Heart right ventricle (tissue), 16 donors: ENCODE data around the gene PTRHD1. TPM values are rescaled to one million over a fixed set of nuclear protein-coding genes. Genes with fewer than 3 reads are reported as not detected.

ENCODE experiments used
- ATAC-seq, 8 donors: fragments of 200-7000 bp; cut with Tn5 transposase; one replicate each; pipeline ENCODE4 v1.9.1; 2020; ENCODE audit warnings: mild to moderate bottlenecking in 8 of 8, moderate library complexity in 8 of 8, moderate number of reproducible peaks in 1 of 8
- DNase-seq, 2 donors: peaks; one replicate each; pipeline ENCODE4 v3.0.0-alpha.2; 2020
- H3K27ac ChIP-seq, 10 donors: fragments of 200-600 bp; sonication (generic) in 2 of 10; one replicate each; pipeline versions ENCODE4 v1.5.0 to v1.8.0; 2020 to 2022; ENCODE audit warnings: mild to moderate bottlenecking in 3 of 10
- H3K27me3 ChIP-seq, 7 donors: fragments of 200-600 bp; one replicate each; pipeline ENCODE4 v1.8.0; 2021 to 2022; ENCODE audit warnings: mild to moderate bottlenecking in 2 of 7
- H3K36me3 ChIP-seq, 9 donors: fragments of 200-600 bp; sonication (generic) in 1 of 9; one replicate each; pipeline versions ENCODE4 v1.5.0 to v1.8.0; 2020 to 2022; ENCODE audit warnings: mild to moderate bottlenecking in 2 of 9
- H3K4me1 ChIP-seq, 9 donors: fragments of 200-600 bp; sonication (generic) in 1 of 9; one replicate each; pipeline versions ENCODE4 v1.5.0 to v1.8.0; 2020 to 2022; ENCODE audit warnings: mild to moderate bottlenecking in 4 of 9
- H3K4me3 ChIP-seq, 10 donors: fragments of 200-600 bp; sonication (generic) in 2 of 10; one replicate each; pipeline versions ENCODE4 v1.5.0 to v1.8.0; 2020 to 2022; ENCODE audit warnings: mild to moderate bottlenecking in 7 of 10, moderate library complexity in 2 of 10
- H3K9me3 ChIP-seq, 11 donors: fragments of 200-600 bp in 10 of 11; sonication (generic) in 2 of 11; one replicate each; pipeline versions ENCODE4 v1.5.0 to v1.8.0; 2013 to 2022; ENCODE audit warnings: mild to moderate bottlenecking in 2 of 11, control low read depth in 1 of 11, moderate library complexity in 1 of 11
- CTCF ChIP-seq, 9 donors: fragments of 200-600 bp; sonication (generic) in 2 of 9; IDR thresholded peaks; one replicate each; pipeline versions ENCODE4 v1.5.0 to v1.8.0; 2021 to 2022; ENCODE audit warnings: antibody characterized with exemption in 9 of 9, mild to moderate bottlenecking in 5 of 9, moderate library complexity in 1 of 9
- whole genome bisulfite sequencing, 2 donors: extraction: QIAGEN DNeasy Blood & Tissue Kit; methylation state at CpG; one replicate each; pipeline ENCODE4 v1.1.7; 2013; ENCODE audit warnings: inconsistent platforms in 1 of 2; 5-methylcytosine and 5-hydroxymethylcytosine counted together
- intact Hi-C, 10 donors: fragments of 100-400 bp; cut with DNase I; formaldehyde crosslinking; loops; one replicate each; pipeline versions ENCODE4 v1.11.1 to v1.14.2; 2022
- polyA plus RNA-seq, 2 donors: library from polyadenylated mRNA; stranded (reverse); fragments of 200-250 nt; gene quantifications; one replicate each; pipeline ENCODE4 v1.2.3, GENCODE V29; 2013
- total RNA-seq, 10 donors: library from RNA; stranded (reverse); fragmentation: NEBNext Ultra II Directional in 3 of 10; extraction: Animal tissue kit (Norgen Biotek cat#: 25700) in 3 of 10; gene quantifications; one replicate each; pipeline versions ENCODE4 v1.2.1 to v1.2.4, GENCODE V29; 2021 to 2023
- donor health status: Arrhythmogenic right ventricular cardiomyopathy.
- donor health status: ischemic (EF 13 %, LVEDD 7.1; RV severe dilation, severe dysfunction).
- donor health status: healthy with polysubstance abuse.
- donor health status: DM: no; HTN: yes; CAD: no.
- donor health status: DM: no; HTN: no; CAD: no.
- donor health status: ischemic (EF 25% LVEDD 6.9; RV normal size, moderate dysfunction).
- donor health status: ischemic (EF 25% LVEDD 5.7; RV mildly dilated, moderate dysfunction).
- donor health status: healthy.
- donor health status: DM: yes; HTN: yes; CAD: no.
- donor health status: Ischemic cardiomyopathy.
- donor health status: ischemic (EF 35%, LVEDD 5.7; RV mildly dilated, moderate dysfunction).
- donor health status: nonischemic (EF 11% LVEDD 7.7; RV severe dilation, severe dysfunction).
- donor health status: DM: yes; HTN: yes; CAD: no.
- donor health status: PGD.
- donor health status: ischemic (EF 29% LVEDD 5.4; RV normal size, mild dysfunction).
- donor health status: nonischemic (EF 23%, LVEDD 6.1; RV moderate dilation, normal function).

The PTRHD1 gene
- total and polyA plus RNA-seq, 12 donors, result 19.6 to 38.8 (median 31.4) TPM

GRCh38 chr2:24833821-24834732 is 40.9 kb upstream of the PTRHD1 start:
- Histone ChIP-seq H3K36me3 (peaks cover 0 to 63% (median 0%) of the 10 kb centered on the region in 9 donors), H3K27me3 (no peaks in the 10 kb centered on the region), H3K4me3 (no peak overlapping the region), H3K27ac (no peak overlapping the region), H3K4me1 (peaks cover 0 to 5% (median 0%) of the 10 kb centered on the region in 9 donors), H3K9me3 (no peaks in the 10 kb centered on the region)
- intact Hi-C loops, result no loop called here
- no peak for TF ChIP-seq CTCF (IDR thresholded peaks at IDR 0.05)
- 92 to 93% methylated on average over 32 of the region's 32 CpGs for WGBS, 2 donors
- DNase-seq, result no peak
- ATAC-seq, result no peak

- TF ChIP-seq CTCF (IDR thresholded peaks at IDR 0.05), result no peak
- peaks cover 0 to 7% (median under 1%) of the 10 kb centered on the region in 9 donors for H3K4me1 ChIP-seq
- H3K27ac ChIP-seq, result no peak overlapping the region
- no peak overlapping the region for H3K4me3 ChIP-seq
- H3K36me3 ChIP-seq, result peaks cover 0 to 58% (median 0%) of the 10 kb centered on the region in 9 donors
- DNase-seq (no peak), ATAC-seq (no peak)
- no peaks in the 10 kb centered on the region for H3K27me3 ChIP-seq
- WGBS, 2 donors, result 89% methylated on average over 22 of the region's 22 CpGs
- intact Hi-C loops, result no loop called here
- no peaks in the 10 kb centered on the region for H3K9me3 ChIP-seq
These were observed 39.9 kb upstream of the PTRHD1 start for GRCh38 chr2:24832931-24833701.

- Histone ChIP-seq H3K27me3 (no peaks in the 10 kb centered on the region), H3K4me1 (peaks cover 0 to 13% (median 5%) of the 10 kb centered on the region in 9 donors), H3K9me3 (no peaks in the 10 kb centered on the region), H3K4me3 (no peak overlapping the region), H3K36me3 (peaks cover 0 to 56% (median 0%) of the 10 kb centered on the region in 9 donors), H3K27ac (no peak overlapping the region)
- 76 to 81% methylated on average over 9 of the region's 9 CpGs for WGBS, 2 donors
- DNase-seq, result no peak
- TF ChIP-seq CTCF (IDR thresholded peaks at IDR 0.05), result no peak
- intact Hi-C loops, result no loop called here
- no peak for ATAC-seq
These were observed 39.3 kb upstream of the PTRHD1 start for GRCh38 chr2:24832521-24832920.

- DNase-seq (peak in 1 of 2 donors; percentile 54), ATAC-seq (peak in 7 of 8 donors; percentile 19 to 78 (median 55))
- WGBS, 2 donors, result 47 to 55% methylated on average over 11 to 14 of the region's 14 CpGs
- TF ChIP-seq CTCF (IDR thresholded peaks at IDR 0.05), result no peak
- intact Hi-C loops, result no loop called here
- Histone ChIP-seq H3K9me3 (no peaks in the 10 kb centered on the region), H3K27ac (no peak overlapping the region), H3K36me3 (peaks cover 0 to 53% (median 0%) of the 10 kb centered on the region in 9 donors), H3K4me3 (no peak overlapping the region), H3K4me1 (peaks cover 4 to 17% (median 10%) of the 10 kb centered on the region in 9 donors), H3K27me3 (no peaks in the 10 kb centered on the region)
These were observed 38.9 kb upstream of the PTRHD1 start for GRCh38 chr2:24832073-24832461.
